HG02943 (cell line): ENCODE measurements around the gene PXK.
"Not testable (repeated sequence)": the region's sequence is repeated elsewhere in the genome, so short reads cannot be mapped to it uniquely, and the experiment has no call there.

ENCODE experiments used
- ATAC-seq: cut with Tn5 transposase; IDR thresholded peaks from one replicate; pipeline ENCODE4 v1.9.1; 2021; ENCODE audit warnings: mild to moderate bottlenecking, low read depth, moderate library complexity; ENCODE audit not compliant: unreplicated experiment

Gene PXK

DNA sequence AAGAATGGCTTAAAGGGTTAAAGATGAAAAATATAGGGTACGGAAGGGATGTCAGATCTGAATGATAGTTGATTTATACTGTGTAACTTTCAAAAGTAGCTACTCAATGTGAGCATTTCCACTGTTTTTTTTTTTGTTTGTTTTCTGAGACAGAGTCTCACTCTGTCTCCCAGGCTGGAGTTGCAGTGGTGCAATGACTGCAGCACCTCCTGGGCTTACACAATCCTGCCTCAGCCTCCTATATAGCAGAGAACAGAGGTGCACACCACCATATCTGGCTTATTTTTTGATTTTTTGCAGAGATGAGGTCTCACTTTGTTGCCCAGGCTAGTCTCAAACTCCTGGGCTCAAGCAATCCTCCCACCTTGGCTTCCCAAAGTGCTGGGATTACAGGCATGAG is 9.9 kb upstream of the PXK start:
- ATAC-seq: no peak

DNA sequence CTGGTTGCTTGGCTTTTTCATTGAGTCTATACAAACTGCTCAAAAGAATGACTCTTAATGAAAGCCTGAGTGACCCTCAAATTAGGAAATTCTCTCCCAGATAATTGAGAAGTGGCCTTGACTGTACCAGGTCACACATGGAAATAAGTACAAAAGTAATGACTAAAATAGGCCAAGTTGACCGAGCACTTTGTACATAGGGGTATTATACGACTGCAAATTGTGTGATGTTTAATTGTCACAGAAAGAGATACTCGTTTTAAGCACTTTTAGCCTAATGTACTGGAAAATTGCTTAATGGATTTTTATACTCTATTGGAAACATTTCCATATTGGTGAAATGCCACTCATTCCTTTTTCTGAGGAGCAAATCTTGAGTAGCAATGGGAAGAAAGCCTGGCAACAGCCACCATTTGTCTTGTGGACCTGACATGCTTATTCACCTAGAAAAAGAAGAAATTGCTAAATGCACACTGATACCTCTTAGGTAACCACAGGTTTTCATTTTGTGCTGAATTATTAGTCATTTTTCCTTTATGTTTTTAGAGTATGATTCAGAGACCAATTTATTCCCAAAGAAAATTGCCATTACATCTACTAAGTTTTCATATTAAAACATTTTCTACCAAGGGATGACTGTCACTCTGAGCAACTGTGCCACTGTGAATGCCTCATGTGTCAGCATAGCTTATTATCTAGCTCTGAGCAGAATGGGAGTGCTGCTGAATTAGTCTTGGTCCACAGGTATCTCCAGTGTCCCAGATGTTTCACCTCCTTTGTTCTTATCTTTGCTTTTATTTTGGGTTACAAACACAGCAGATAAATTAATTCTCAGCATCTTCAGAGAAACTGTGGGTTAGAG is 8.9 kb upstream of the PXK start:
- ATAC-seq: no peak

DNA sequence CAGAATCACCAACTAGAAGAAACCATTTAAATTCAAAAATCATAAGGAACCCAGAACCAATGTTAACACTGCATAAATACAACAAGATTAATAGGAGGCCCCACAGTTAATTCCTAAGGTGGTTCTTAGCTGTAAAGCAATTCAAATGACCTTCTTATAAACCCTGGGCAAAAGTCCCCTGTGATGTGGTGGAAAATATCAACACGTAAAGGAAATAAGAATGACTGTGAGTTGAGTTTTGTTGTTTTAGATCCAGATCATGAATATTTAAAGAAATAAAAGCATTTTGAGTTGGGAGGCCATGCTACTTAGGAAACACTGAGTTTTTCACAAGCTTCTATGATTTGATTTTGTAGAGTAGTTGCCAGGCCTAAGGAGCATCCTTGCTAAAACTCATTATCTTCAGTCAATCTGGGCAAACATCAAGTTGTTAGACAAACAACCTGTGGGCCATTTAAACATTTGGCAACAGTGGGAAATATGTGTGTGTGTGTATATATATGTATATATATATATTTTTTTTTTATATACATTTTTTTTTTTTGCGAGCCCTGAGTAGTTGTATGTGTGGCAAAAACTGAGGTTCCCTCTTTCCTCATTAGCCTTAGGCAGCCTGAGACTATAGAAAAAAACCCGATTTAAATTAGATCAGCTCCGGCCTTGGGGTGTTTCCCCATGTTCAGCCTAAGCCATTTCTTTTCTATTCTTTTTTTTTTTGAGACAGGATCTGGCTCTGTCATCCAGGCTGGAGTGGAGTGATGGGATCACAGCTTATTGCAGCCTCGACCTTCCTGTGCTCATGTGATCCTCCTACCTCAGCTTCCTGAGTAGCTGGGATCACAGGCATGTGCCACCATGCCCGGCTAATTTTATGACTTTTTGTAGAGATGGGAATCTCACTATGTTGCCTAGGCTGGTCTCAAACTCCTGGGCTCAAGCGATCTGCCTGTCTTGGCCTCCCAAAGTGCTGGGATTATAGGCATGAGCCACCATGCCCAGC is 8.0 kb upstream of the PXK start:
- no peak for ATAC-seq

DNA sequence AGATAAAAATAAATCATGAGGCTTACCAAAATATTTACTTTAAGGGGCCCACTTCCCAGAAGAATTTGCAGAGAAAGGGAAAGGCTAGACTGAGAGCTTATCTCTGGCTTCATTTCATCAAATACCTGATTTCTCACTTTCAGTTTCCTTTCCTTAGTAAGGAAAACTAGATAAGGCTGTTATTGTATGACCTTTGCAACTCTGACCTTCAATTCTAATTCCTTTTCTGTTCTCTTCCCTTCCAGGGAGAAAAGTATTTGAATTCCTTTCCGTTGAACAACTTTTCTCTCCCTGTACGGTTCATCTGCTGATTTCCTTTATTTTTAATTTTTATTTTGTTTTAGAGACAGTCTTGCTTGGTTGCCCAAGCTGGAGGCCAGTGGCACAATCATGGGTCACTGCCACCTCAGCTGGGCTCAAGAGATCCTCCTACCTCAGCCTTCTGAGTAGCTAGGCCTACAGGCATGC is 7.1 kb upstream of the PXK start:
- no peak for ATAC-seq

DNA sequence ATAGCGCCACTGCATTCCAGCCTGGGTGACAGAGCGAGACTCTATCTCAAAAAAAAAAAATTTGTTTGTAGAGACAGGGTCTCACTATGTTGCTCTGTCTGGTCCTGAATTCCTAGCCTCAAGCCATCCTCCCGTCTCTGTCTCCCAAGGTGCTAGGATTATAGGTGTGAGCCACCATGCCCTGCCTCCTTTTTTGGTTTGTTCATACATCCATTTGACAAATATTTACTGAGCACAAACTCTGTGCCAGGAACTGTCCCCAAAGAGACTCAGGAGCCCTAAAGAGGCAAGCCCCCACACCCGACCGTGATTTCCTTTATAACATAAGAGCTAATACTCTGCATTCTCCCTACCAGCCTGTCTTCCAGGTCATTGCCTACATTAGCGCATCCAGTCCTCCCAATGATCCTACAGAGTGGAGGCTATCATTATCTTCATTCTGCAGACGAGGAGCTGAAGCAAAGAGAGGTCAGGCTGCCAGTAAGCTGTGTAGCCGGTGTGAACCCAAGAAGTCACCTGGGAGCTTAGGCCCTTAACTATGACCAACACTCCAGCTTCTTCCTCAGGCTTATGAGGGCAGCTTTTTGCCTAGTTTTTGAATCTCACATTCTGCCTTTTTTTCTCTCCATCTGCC is 6.3 kb upstream of the PXK start:
- ATAC-seq: no peak

DNA sequence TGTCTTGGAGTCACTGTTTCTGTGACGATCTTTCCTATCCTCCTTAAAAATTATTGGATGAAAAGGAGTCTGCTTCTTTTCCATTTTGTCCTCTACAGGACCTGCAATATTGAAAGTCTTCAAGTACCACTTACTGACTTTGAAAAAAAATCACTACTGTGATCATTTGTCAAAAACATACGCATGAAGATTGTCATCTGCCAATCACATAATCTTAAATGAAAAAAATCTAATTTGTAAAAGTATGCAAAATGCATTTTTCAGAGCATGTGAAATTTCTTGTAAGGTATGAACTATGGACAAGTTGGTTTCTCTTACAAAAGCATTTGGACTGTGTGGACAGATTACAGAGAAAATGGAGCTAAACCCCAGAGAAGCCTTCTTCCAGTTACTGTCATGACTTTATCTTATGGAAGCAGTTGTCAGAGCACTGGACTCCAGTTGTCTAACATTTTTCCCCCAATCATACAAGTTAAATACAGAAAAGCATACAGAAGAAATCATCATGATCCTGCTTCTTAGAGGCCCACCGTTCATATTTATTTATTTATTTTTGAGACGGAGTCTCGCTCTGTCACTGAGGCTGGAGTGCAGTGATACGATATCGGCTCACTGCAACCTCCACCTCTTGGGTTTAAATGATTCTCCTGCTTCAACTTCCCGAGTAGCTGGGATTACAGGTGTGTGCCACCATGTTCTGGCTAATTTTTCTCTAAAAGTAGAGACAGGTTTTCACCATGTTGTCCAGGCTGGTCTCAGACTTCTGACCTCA is 3.4 kb upstream of the PXK start:
- ATAC-seq: no peak

DNA sequence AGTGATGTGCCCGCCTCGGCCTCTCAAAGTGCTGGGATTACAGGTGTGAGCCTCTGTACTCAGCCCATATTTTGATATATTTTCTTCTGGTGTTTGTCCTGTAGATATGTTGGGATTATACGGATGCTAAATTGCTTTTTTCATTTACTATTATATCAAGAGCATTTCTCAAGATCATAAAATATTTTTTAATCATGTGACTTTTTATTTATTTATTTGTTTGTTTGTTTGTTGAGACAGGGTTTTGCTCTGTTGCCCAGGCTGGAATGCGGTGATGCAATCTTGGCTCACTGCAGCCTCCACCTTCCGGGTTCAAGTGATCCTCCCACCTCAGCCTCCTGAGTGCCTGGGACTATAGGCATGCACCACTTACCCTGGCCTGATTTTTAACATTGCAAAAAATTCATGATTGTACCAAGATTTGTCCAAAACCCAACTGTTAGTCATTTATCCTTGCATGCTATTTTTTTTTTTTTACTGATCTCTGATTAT is 2.7 kb upstream of the PXK start:
- no peak for ATAC-seq

DNA sequence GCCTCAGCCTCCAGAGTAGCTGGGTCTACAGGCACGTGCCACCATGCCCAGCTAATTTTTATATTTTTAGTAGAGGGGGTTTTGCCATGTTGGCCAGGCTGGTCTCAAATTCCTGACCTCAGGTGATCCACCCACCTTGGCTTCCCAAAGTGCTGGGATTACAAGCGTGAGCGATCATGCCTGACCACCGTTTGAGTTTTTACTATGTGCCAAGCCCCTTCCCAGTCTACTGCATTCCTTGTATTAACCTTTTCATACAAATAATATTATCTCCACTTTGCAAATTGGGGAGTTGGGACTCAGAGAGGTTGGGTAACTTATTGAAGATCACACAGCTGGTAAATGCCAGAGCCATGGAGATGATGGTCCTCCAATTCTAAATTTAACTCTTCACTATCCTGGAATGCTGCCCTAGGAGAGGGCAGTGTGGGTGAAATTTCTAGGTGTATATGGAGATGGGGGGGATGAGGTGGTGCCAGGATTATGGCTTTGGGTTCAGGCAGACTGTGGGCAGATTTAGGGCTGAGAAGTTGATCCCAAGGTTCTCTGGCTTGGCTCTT is 1.0 kb upstream of the PXK start:
- no peak for ATAC-seq

DNA sequence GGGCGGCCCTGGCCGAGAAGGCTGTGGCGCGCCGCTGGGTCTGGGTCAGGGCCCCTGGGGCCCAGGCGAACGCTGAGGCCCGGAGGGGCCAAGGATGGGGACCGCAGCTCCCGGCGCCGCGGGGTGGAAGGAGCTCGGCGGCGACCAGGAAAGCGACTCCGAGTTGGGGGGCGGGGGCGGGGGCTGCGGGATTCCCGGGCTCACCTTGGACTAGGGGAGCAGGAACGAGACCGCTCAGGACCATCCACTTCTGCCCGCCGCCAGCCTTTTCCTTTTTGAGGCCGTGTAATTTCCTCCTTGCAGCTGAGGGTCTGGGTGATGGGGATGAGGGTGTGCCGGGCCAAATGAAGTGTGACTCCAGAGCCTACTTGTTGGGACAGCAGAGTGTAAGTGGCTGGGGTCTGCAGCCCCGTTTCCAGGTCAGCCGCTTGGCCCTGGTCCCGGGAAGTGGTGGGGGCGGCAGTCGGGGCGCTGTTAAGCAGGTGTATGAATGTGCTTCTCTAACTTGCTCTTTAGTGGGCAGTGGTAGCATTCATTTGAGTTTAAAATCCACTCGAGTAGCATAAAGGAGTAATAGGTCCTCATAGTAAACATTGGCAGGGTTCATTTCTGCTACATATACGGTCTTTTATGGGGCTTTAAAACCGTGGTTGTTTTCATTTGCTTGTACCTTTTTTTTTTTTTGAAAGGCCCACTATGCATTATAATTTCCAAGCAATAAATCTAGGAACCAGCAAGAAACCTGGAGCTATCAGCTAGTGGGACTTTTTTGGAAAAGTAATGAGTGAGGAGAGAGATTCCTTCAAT is 717 bp downstream of the PXK start:
- ATAC-seq: peak; percentile 33

DNA sequence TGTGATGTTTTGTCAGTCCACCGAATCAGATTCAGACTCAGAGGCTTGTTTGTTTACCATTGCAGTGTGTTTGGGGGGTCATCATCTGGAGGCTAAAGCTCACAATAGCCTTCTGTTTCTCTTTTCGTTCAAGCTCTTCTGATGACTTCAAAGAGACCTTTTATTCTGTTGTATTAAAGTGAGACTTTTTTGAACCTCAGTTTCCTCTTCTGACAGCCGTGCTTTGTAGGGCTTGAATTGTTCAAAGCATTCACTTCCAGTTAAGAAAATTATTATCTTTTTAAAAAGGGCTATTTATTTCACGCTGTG is 1.3 kb downstream of the PXK start:
- no peak for ATAC-seq

DNA sequence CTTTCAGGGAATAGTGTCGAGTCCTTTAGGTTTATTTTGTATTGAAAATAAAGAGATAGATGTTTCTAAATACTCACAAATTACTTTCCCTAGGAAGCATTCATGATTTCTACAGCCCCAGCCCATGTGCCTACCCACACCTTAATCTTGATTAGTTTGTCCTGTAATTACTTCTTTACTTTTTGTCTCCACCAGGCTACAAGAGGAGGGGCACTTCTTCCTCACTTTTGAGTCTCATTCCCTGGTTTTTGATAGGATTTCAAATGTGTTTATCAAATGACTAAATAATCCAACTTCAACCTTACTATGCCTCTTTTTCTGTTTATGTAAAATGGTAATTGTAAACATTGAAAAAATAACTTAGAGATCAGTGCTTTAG is 1.8 kb downstream of the PXK start:
- no peak for ATAC-seq

DNA sequence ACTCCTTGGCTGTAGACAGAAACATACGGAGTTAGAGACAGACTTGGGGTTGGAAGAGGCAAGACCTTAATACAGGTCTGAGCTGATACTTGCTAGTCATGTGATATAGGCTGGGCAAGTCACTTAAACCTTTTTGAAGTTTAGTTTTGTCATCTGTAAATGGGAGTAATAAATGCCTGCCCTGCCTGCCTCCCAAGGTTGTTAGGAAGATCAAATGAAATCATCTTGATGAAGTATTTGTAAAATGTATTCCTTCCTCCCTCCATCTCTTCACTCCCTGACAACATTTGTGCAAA is 2.9 kb downstream of the PXK start:
- ATAC-seq: no peak

DNA sequence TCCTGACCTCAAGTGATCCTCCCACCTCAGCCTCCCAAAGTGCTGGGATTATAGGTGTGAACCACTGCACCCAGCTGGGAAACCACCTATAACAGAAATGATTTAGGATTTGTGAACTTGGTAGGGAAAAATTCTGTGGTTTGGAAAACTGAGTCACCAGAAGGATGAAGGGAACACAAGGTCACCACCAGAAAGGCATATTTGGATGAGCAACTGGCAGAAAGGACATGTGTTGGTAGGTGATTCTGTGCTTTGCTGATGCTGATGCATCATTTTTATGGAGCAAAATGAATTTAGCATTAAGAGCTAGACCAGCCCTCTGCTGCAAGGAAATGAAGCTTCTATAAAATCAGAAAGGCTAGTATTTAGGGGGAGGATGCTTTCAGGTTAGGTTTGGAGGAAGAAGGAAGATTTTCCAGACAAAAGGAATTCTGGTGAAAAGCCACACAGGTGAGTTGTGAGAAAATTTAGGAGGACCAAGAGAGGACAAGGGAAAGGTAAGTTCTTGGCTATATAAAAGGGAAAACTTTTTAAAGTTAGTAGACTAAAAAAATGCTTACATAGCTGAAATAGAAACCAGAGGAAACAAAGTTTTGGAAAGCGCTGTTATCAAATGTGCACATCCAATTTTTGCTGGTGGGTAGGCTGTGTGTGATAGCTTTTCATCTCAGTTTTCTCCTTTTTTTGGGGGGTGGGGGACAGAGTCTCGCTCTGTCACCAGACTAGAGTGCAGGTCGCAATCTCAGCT is 3.6 kb downstream of the PXK start:
- no peak for ATAC-seq

DNA sequence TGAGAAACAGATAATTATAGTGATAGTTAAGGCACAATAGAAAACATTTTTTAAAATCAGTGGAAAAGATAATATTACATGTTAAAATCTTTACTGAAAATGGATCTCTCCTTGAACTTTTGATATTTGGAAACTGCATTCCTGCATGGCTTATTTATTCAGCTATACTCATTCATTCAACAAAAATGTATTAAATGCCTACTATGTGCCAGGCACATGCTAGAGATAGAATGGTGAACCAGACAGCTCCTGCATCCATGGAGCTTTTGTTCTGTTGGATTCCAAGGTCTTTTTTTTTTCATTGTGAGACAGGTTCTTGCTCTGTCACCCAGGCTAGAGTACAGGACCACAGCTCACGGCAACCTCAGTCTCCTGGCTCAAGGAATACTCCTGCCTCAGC is 4.5 kb downstream of the PXK start:
- no peak for ATAC-seq

DNA sequence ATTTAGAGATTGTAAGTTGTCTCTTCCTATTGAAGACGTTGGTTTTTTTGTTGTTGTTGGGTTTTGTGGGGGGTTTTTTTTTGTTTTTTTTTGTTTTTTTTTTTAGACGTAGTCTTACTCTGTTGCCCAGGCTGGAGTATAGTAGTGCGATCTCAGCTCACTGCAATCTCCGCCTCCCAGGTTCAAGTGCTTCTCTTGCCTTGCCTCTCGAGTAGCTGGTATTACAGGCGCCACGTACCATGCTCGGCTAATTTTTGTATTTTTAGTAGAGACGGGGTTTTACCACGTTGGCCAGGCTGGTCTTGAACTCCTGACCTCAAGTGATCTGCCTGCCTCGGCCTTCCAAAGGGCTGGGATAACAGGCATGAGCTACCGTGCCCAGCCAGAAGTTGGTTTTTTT is 6.5 kb downstream of the PXK start:
- not testable (repeated sequence) for ATAC-seq

DNA sequence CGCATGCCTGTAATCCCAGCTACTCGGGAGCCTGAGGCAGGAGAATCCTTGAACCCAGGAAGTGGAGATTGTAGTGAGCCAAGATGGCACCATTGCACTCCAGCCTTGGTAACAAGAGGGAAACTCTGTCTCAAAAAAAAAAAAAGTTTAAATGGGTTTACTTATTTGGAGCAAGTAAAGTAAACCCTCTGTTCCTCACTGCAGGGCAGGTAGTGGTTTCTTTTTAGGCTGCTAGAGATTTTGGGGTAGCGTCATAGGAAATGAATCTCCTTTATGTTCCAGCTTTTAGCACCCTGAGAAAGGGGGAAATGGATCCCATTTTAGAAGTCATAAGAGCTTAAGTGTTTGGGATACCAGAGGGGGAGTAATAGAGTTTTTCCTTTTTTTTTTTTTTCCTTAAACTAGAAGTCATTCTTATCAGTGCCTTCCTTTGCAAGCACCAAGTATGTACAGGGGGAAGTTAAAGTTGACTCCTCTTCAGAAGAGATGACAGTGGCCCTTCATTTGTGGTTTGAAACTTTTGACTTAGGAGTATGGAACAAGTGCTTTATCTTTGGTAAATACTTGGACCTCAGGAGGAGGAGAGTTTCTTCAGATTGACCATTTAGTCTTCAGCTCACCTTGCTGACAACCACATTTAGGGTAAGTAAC is 8.0 kb downstream of the PXK start:
- ATAC-seq: no peak

DNA sequence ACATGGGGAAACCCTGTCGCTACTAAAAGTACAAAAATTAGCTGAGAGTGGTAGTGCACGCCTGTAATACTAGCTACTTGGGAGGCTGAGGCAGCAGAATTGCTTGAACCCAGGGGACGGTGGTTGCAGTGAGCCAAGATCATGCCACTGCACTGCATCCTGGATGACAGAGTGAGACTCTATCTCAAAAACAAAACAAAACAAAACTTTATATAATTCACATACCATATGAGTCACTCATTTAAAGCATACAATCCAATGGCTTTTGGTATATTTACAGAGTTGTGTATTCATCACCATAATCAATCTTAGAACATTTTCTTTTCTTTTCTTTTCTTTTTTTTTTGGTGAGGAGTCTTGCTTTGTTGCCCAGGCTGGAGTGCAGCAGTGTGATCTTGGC is 8.7 kb downstream of the PXK start:
- ATAC-seq: no peak

DNA sequence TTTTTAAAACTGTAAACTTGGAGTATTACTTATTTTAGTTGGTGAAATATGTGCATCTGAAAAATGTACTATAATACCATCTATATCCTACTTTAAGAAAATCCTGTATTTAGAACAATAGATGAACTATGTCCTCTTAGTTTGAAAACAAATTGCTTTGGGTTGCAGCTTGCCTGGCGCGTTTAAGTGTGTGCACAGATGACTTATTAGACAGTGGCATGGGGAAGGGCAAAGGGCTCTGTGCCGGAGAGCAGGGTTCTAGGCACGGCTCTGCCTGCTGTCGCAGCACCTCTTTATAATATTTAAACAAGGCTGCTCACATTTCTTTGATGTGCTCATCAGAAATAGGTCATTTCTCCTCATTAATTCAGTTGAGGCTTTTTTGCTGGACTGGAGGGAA is 10.0 kb downstream of the PXK start:
- no peak for ATAC-seq
